DOHH2 (cell line): ENCODE measurements around the gene SOX21.

Experiments used
- H3F3A ChIP-seq: fragments of 200-600 bp; sonication (generic), shearing (Covaris generic); 2 replicates; pipeline ENCODE4 v1.6.0; 2016; ENCODE audit warnings: antibody characterized with exemption, mild to moderate bottlenecking; ENCODE audit not compliant: control insufficient read depth, insufficient read depth
- H3K27ac ChIP-seq: fragments of 200-600 bp; sonication (generic); 2 replicates; pipeline ENCODE4 v1.5.1; 2014; ENCODE audit warnings: low read depth, mild to moderate bottlenecking, low read length, moderate library complexity
- H3K27me3 ChIP-seq: fragments of 200-600 bp; sonication (generic); 2 replicates; pipeline ENCODE4 v1.6.1; 2014; ENCODE audit warnings: mild to moderate bottlenecking, low read length, mixed read lengths; ENCODE audit not compliant: control insufficient read depth
- H3K36me3 ChIP-seq: fragments of 200-600 bp; sonication (generic); 2 replicates; pipeline ENCODE4 v1.6.1; 2014; ENCODE audit warnings: mild to moderate bottlenecking, low read length, moderate library complexity, mixed read lengths; ENCODE audit not compliant: control insufficient read depth
- H3K4me1 ChIP-seq: fragments of 200-600 bp; sonication (generic); 2 replicates; pipeline ENCODE4 v1.6.1; 2014; ENCODE audit warnings: mild to moderate bottlenecking, low read length, mixed read lengths; ENCODE audit not compliant: control insufficient read depth
- H3K4me2 ChIP-seq: fragments of 200-600 bp; sonication (generic); 2 replicates; pipeline ENCODE4 v1.6.0; 2014; ENCODE audit warnings: mild to moderate bottlenecking, low read length, moderate library complexity
- H3K4me3 ChIP-seq: fragments of 200-600 bp; sonication (generic); 2 replicates; pipeline ENCODE4 v1.5.1; 2014; ENCODE audit warnings: mild to moderate bottlenecking, low read length, mixed read lengths
- H3K79me2 ChIP-seq: fragments of 200-600 bp; sonication (generic); 2 replicates; pipeline ENCODE4 v1.6.1; 2014; ENCODE audit warnings: mild to moderate bottlenecking, low read length, mixed read lengths; ENCODE audit not compliant: control insufficient read depth
- H3K9me2 ChIP-seq: fragments of 200-600 bp; sonication (generic); replicated peaks from 2 replicates; pipeline ENCODE4 v1.6.1; 2014; ENCODE audit warnings: mild to moderate bottlenecking, low read length, mixed read lengths; ENCODE audit not compliant: control insufficient read depth
- H3K9me3 ChIP-seq: fragments of 200-600 bp; sonication (generic); 2 replicates; pipeline ENCODE4 v1.6.1; 2014; ENCODE audit warnings: antibody characterized with exemption, low read length, mixed read lengths; ENCODE audit not compliant: control insufficient read depth, insufficient read depth
- H4K20me1 ChIP-seq: fragments of 200-600 bp; sonication (generic); 2 replicates; pipeline ENCODE4 v1.6.0; 2014; ENCODE audit warnings: low read depth, mild to moderate bottlenecking, antibody characterized with exemption, low read length, moderate library complexity; ENCODE audit not compliant: control insufficient read depth, insufficient read depth
- CTCF ChIP-seq: fragments of 200-600 bp; sonication (generic); IDR thresholded peaks from one replicate; pipeline ENCODE4 v1.5.1; 2014; ENCODE audit warnings: antibody characterized with exemption, mild to moderate bottlenecking, low read depth, low read length; ENCODE audit not compliant: poor library complexity, severe bottlenecking
- EZH2phosphoT487 ChIP-seq: fragments of 200-600 bp; sonication (generic); IDR thresholded peaks from 2 replicates; pipeline ENCODE4 v1.6.1; 2017; ENCODE audit warnings: borderline replicate concordance, mild to moderate bottlenecking, antibody characterized with exemption, low read length, moderate library complexity, mixed read lengths

The SOX21 gene

GRCh38 chr13:94712287-94712811 lies at the start of gene SOX21:
SOX21 (minus strand) TSS chr13:94712545; CDS start chr13:94712049, 496 bp downstream.
- no peaks in the 10 kb centered on the region for H3K79me2 ChIP-seq
- H3K36me3 ChIP-seq: no peaks in the 10 kb centered on the region
- H3K4me2 ChIP-seq: no peak within 1 kb of the TSS
- no peak within 1 kb of the TSS for H3K4me3 ChIP-seq
- H3K9me2 ChIP-seq: no peaks in the 10 kb centered on the region
- H3F3A ChIP-seq: no peaks in the 10 kb centered on the region
- no peak for TF ChIP-seq CTCF
- TF ChIP-seq EZH2phosphoT487: no peak
- H3K27me3 ChIP-seq: peaks cover 24% of the 10 kb centered on the region; the same call in 1 of the 2 replicates
- no peaks in the 10 kb centered on the region for H3K9me3 ChIP-seq
- no peaks in the 10 kb centered on the region for H3K4me1 ChIP-seq
- H4K20me1 ChIP-seq: no peaks in the 10 kb centered on the region
- no peak within 1 kb of the TSS for H3K27ac ChIP-seq

- H3K4me3 ChIP-seq: no peak overlapping the region
- no peaks in the 10 kb centered on the region for H4K20me1 ChIP-seq
- H3K9me2 ChIP-seq: no peaks in the 10 kb centered on the region
- H3K36me3 ChIP-seq: no peaks in the 10 kb centered on the region
- no peaks in the 10 kb centered on the region for H3K4me1 ChIP-seq
- TF ChIP-seq EZH2phosphoT487: no peak
- H3K4me2 ChIP-seq: no peak overlapping the region
- no peak overlapping the region for H3K27ac ChIP-seq
- no peaks in the 10 kb centered on the region for H3K9me3 ChIP-seq
- no peaks in the 10 kb centered on the region for H3F3A ChIP-seq
- H3K79me2 ChIP-seq: no peaks in the 10 kb centered on the region
- no peaks in the 10 kb centered on the region for H3K27me3 ChIP-seq
Observed at GRCh38 chr13:94761407-94761806, 49.1 kb upstream of the SOX21 start.

- no peaks in the 10 kb centered on the region for H3K36me3 ChIP-seq
- no peaks in the 10 kb centered on the region; the same call in 1 of the 2 replicates for H3K9me2 ChIP-seq
- H3F3A ChIP-seq: no peaks in the 10 kb centered on the region
- H3K79me2 ChIP-seq: no peaks in the 10 kb centered on the region
- no peak overlapping the region for H3K27ac ChIP-seq
- H3K4me3 ChIP-seq: no peak overlapping the region
- H3K9me3 ChIP-seq: no peaks in the 10 kb centered on the region
- no peaks in the 10 kb centered on the region for H3K27me3 ChIP-seq
- no peak overlapping the region for H3K4me2 ChIP-seq
- TF ChIP-seq CTCF: no peak
- no peaks in the 10 kb centered on the region for H3K4me1 ChIP-seq
- no peaks in the 10 kb centered on the region for H4K20me1 ChIP-seq
Observed at GRCh38 chr13:94759120-94759728, 46.9 kb upstream of the SOX21 start.

GRCh38 chr13:94758436-94758960 lies 46.2 kb upstream of the SOX21 start:
- Histone ChIP-seq H3F3A (no peaks in the 10 kb centered on the region), H3K4me2 (no peak overlapping the region), H3K36me3 (no peaks in the 10 kb centered on the region), H3K9me3 (no peaks in the 10 kb centered on the region), H3K27me3 (no peaks in the 10 kb centered on the region), H3K4me1 (no peaks in the 10 kb centered on the region), H4K20me1 (no peaks in the 10 kb centered on the region), H3K27ac (no peak overlapping the region), H3K79me2 (no peaks in the 10 kb centered on the region), H3K9me2 (no peaks in the 10 kb centered on the region; the same call in 1 of the 2 replicates), H3K4me3 (no peak overlapping the region)
- no peak for TF ChIP-seq CTCF
- TF ChIP-seq EZH2phosphoT487: no peak
